IPS-18a (cell line): ENCODE results near the gene HSF2.
A peak's percentile ranks its signal among the peaks of the same experiment; 100 is the strongest.
"Not testable (repeated sequence)": the region's sequence is repeated elsewhere in the genome, so short reads cannot be mapped to it uniquely, and the experiment has no call there.

Source experiments
- H3K27ac ChIP-seq: one replicate; pipeline ENCODE4 v1.5.1; 2013; ENCODE audit warnings: low read length
- H3K27me3 ChIP-seq: one replicate; pipeline ENCODE4 v1.6.1; 2013; ENCODE audit warnings: mild to moderate bottlenecking, low read length; ENCODE audit not compliant: control insufficient read depth, insufficient read depth
- H3K36me3 ChIP-seq: one replicate; pipeline ENCODE4 v1.6.1; 2013; ENCODE audit warnings: low read depth, low read length; ENCODE audit not compliant: control insufficient read depth
- H3K4me1 ChIP-seq: one replicate; pipeline ENCODE4 v1.6.1; 2013; ENCODE audit warnings: low read depth, low read length; ENCODE audit not compliant: control insufficient read depth
- H3K4me3 ChIP-seq: one replicate; pipeline ENCODE4 v1.5.1; 2013; ENCODE audit warnings: low read length
- H3K9ac ChIP-seq: one replicate; pipeline ENCODE4 v1.6.1; 2013; ENCODE audit warnings: mild to moderate bottlenecking, low read length, moderate library complexity
- H3K9me3 ChIP-seq: one replicate; pipeline ENCODE4 v1.6.1; 2013; ENCODE audit warnings: low read depth, low read length; ENCODE audit not compliant: control insufficient read depth

HSF2 gene

GRCh38 chr6:122459240-122459639 lies 59.8 kb downstream of the HSF2 start:
- H3K36me3 ChIP-seq: peaks cover 10% of the 10 kb centered on the region
- H3K4me1 ChIP-seq: no peaks in the 10 kb centered on the region
- H3K9ac ChIP-seq: no peak overlapping the region
- H3K27ac ChIP-seq: no peak overlapping the region
- H3K9me3 ChIP-seq: no peaks in the 10 kb centered on the region
- H3K4me3 ChIP-seq: no peak overlapping the region
- H3K27me3 ChIP-seq: no peaks in the 10 kb centered on the region

- H3K4me3 ChIP-seq, H3K36me3 ChIP-seq, H3K4me1 ChIP-seq, H3K9ac ChIP-seq, H3K27me3 ChIP-seq, H3K27ac ChIP-seq, H3K9me3 ChIP-seq: not testable (repeated sequence)
Observed at GRCh38 chr6:122459865-122460416, 60.5 kb downstream of the HSF2 start.

- no peak overlapping the region for H3K4me3 ChIP-seq
- H3K27ac ChIP-seq: no peak overlapping the region
- H3K36me3 ChIP-seq: peaks cover 5% of the 10 kb centered on the region
- no peaks in the 10 kb centered on the region for H3K9me3 ChIP-seq
- H3K4me1 ChIP-seq: no peaks in the 10 kb centered on the region
- no peaks in the 10 kb centered on the region for H3K27me3 ChIP-seq
- no peak overlapping the region for H3K9ac ChIP-seq
Observed at GRCh38 chr6:122461885-122462284, 62.4 kb downstream of the HSF2 start.

- H3K4me1 ChIP-seq: peaks cover 11% of the 10 kb centered on the region
- no peaks in the 10 kb centered on the region for H3K27me3 ChIP-seq
- peak within 1 kb of the TSS; percentile 75 for H3K27ac ChIP-seq
- no peaks in the 10 kb centered on the region for H3K36me3 ChIP-seq
- peak within 1 kb of the TSS; percentile 83 for H3K4me3 ChIP-seq
- H3K9me3 ChIP-seq: no peaks in the 10 kb centered on the region
- peak within 1 kb of the TSS; percentile 83 for H3K9ac ChIP-seq
Observed at GRCh38 chr6:122471107-122472021, 71.9 kb downstream of the HSF2 start, which contains the start of gene SERINC1. TSS of gene SERINC1 (minus strand) at chr6:122471807. CDS start at chr6:122471737, 70 bp downstream.

GRCh38 chr6:122472022-122472340 lies 72.5 kb downstream of the HSF2 start:
- Histone ChIP-seq H3K9me3 (no peaks in the 10 kb centered on the region), H3K4me1 (peaks cover 11% of the 10 kb centered on the region), H3K27me3 (no peaks in the 10 kb centered on the region), H3K9ac (peak overlapping the region; percentile 83), H3K27ac (peak overlapping the region; percentile 75), H3K4me3 (peak overlapping the region; percentile 83), H3K36me3 (no peaks in the 10 kb centered on the region)

- H3K4me1 ChIP-seq: peaks cover 4% of the 10 kb centered on the region
- no peaks in the 10 kb centered on the region for H3K27me3 ChIP-seq
Observed at GRCh38 chr6:122476131-122476530, 76.7 kb downstream of the HSF2 start.

GRCh38 chr6:122482750-122483080 lies 83.3 kb downstream of the HSF2 start:
- Histone ChIP-seq H3K27me3 (no peaks in the 10 kb centered on the region), H3K9me3 (no peaks in the 10 kb centered on the region), H3K27ac (no peak overlapping the region), H3K9ac (peak overlapping the region; percentile 77), H3K4me1 (peaks cover 5% of the 10 kb centered on the region), H3K4me3 (peak overlapping the region; percentile 65), H3K36me3 (no peaks in the 10 kb centered on the region)

More at GRCh38 chr6:122476131-122476530, 76.7 kb downstream of the HSF2 start:
- no peak overlapping the region for H3K4me3 ChIP-seq
- H3K9me3 ChIP-seq: no peaks in the 10 kb centered on the region
- no peaks in the 10 kb centered on the region for H3K36me3 ChIP-seq
- H3K9ac ChIP-seq: no peak overlapping the region
- H3K27ac ChIP-seq: no peak overlapping the region
